Measurements from ENCODE around the gene WDR62.
"Not testable (repeated sequence)": the region's sequence is repeated elsewhere in the genome, so short reads cannot be mapped to it uniquely, and the experiment has no call there.

WDR62 gene

GRCh38 chr19:36108684-36109083, 54.0 kb downstream of the WDR62 start:
- no peak for DNase-seq (ENCODE audit: low read depth in 3 of 3)

- no peak for DNase-seq (ENCODE audit: low read depth in 3 of 3)
These were observed 55.9 kb downstream of the WDR62 start, which contains the start of gene OVOL3 for GRCh38 chr19:36110487-36111199. Gene OVOL3, plus strand, starts transcription at chr19:36111143. Its CDS starts 60 bp downstream, at chr19:36111203.

GRCh38 chr19:36111200-36111539, 56.5 kb downstream of the WDR62 start:
- DNase-seq (ENCODE audit: low read depth in 3 of 3) = no peak

- no peak for DNase-seq (ENCODE audit: low read depth in 3 of 3)
These were observed 58.0 kb downstream of the WDR62 start for GRCh38 chr19:36112678-36113077.

GRCh38 chr19:36113425-36113824, 58.7 kb downstream of the WDR62 start:
- DNase-seq (ENCODE audit: low read depth in 3 of 3) = no peak

- no peak for DNase-seq (ENCODE audit: low read depth in 3 of 3)
These were observed 59.4 kb downstream of the WDR62 start for GRCh38 chr19:36113894-36114720.

GRCh38 chr19:36114721-36115452, 60.2 kb downstream of the WDR62 start, which contains the start of gene POLR2I:
Gene POLR2I, minus strand, starts transcription at chr19:36114875. Its CDS starts 19 bp downstream, at chr19:36114856.
- DNase-seq (ENCODE audit: low read depth in 3 of 3) = peak; percentile 94 to 98 (median 97)

GRCh38 chr19:36115453-36116343, 61.0 kb downstream of the WDR62 start, which contains the start of gene TBCB:
Gene TBCB, plus strand, starts transcription at chr19:36115468. Its CDS starts 93 bp downstream, at chr19:36115561.
- DNase-seq (ENCODE audit: low read depth in 3 of 3) = peak; percentile 88 to 94 (median 90)

GRCh38 chr19:36116344-36116637, 61.6 kb downstream of the WDR62 start:
- DNase-seq (ENCODE audit: low read depth in 3 of 3) = no peak

- no peak for DNase-seq (ENCODE audit: low read depth in 3 of 3)
These were observed 65.6 kb downstream of the WDR62 start for GRCh38 chr19:36120092-36120983.

- no peak for DNase-seq (ENCODE audit: low read depth in 3 of 3)
These were observed 66.3 kb downstream of the WDR62 start for GRCh38 chr19:36120984-36121358.

- DNase-seq (ENCODE audit: low read depth in 3 of 3) = no peak
These were observed 66.9 kb downstream of the WDR62 start for GRCh38 chr19:36121486-36122124.

GRCh38 chr19:36125557-36125956, 70.9 kb downstream of the WDR62 start:
- no peak for DNase-seq (ENCODE audit: low read depth in 3 of 3)

- DNase-seq (ENCODE audit: low read depth in 3 of 3) = no peak
These were observed 73.7 kb downstream of the WDR62 start for GRCh38 chr19:36128392-36128736.

- not testable (repeated sequence) for DNase-seq (ENCODE audit: low read depth in 3 of 3)
These were observed 76.5 kb downstream of the WDR62 start for GRCh38 chr19:36131221-36131620.

GRCh38 chr19:36134867-36135266, 80.2 kb downstream of the WDR62 start:
- not testable (repeated sequence) for DNase-seq (ENCODE audit: low read depth in 3 of 3)

GRCh38 chr19:36136964-36137686, 82.4 kb downstream of the WDR62 start:
- DNase-seq (ENCODE audit: low read depth in 3 of 3) = no peak

GRCh38 chr19:36139120-36139472, 84.4 kb downstream of the WDR62 start:
- DNase-seq (ENCODE audit: low read depth in 3 of 3) = no peak

All from stimulated activated CD4-positive, alpha-beta T cell treated with anti-CD3 and anti-CD28 coated beads, TNF-alpha, amount 100 ng/mL, for 4 hours (primary cell).